Left lung (tissue), 10 donors: ENCODE data around the gene GPATCH8. TPM values are rescaled to one million over a fixed set of nuclear protein-coding genes. Genes with fewer than 3 reads are reported as not detected.

Experiments used
- ATAC-seq: fragments of 200-7000 bp; cut with Tn5 transposase; one replicate; pipeline ENCODE4 v1.9.1; 2020; ENCODE audit warnings: moderate library complexity
- DNase-seq, 4 donors: peaks; one replicate each; pipeline ENCODE4 v3.0.0-alpha.2; 2013 to 2020
- H3K27ac ChIP-seq, 2 donors: fragments of 200-600 bp; sonication (generic) in 1 of 2; one replicate each; pipeline versions ENCODE4 v1.5.0 to v1.8.0; 2020 to 2021
- H3K27me3 ChIP-seq, 2 donors: fragments of 200-600 bp; sonication (generic) in 1 of 2; one replicate each; pipeline versions ENCODE4 v1.5.0 to v1.8.0; 2020 to 2021
- H3K36me3 ChIP-seq, 2 donors: fragments of 200-600 bp; sonication (generic) in 1 of 2; one replicate each; pipeline versions ENCODE4 v1.5.0 to v1.8.0; 2020 to 2021
- H3K4me1 ChIP-seq, 2 donors: fragments of 200-600 bp; one replicate each; pipeline ENCODE4 v1.8.0; 2021
- H3K4me3 ChIP-seq, 2 donors: fragments of 200-600 bp; sonication (generic) in 1 of 2; one replicate each; pipeline versions ENCODE4 v1.5.0 to v1.8.0; 2020 to 2021; ENCODE audit warnings: mild to moderate bottlenecking in 1 of 2
- H3K9me3 ChIP-seq, 2 donors: fragments of 200-600 bp; sonication (generic) in 1 of 2; one replicate each; pipeline versions ENCODE4 v1.5.0 to v1.8.0; 2020 to 2021
- intact Hi-C, 2 donors: fragments of 100-400 bp; cut with DNase I; formaldehyde crosslinking; loops; one replicate each; pipeline versions ENCODE4 v1.11.2 to v1.14.2; 2022
- polyA plus RNA-seq, 6 donors: library from polyadenylated mRNA; unstranded; fragments of 120-200 nt; gene quantifications; one replicate each; pipeline ENCODE4 v1.2.1, GENCODE V29; 2013; ENCODE audit not compliant: insufficient read length in 6 of 6
- total RNA-seq, 2 donors: library from RNA; stranded (reverse); fragmentation: NEBNext Ultra II Directional; extraction: Animal tissue kit (Norgen Biotek cat#: 25700); gene quantifications; one replicate each; pipeline ENCODE4 v1.2.1, GENCODE V29; 2021
- TF ChIP-seq, protein P1 (sequence below), 2 donors: fragments of 200-600 bp; sonication (generic) in 1 of 2; IDR thresholded peaks; one replicate each; pipeline versions ENCODE4 v1.5.0 to v1.8.0; 2021; ENCODE audit warnings: antibody characterized with exemption in 2 of 2
- donor health status: DM: no; HTN: yes; CAD: no.
- donor health status: DM: no; HTN: no; CAD: no.

GPATCH8 gene
- total and polyA plus RNA-seq, 8 donors: 29.8 to 57.5 (median 52.9) TPM

DNA sequence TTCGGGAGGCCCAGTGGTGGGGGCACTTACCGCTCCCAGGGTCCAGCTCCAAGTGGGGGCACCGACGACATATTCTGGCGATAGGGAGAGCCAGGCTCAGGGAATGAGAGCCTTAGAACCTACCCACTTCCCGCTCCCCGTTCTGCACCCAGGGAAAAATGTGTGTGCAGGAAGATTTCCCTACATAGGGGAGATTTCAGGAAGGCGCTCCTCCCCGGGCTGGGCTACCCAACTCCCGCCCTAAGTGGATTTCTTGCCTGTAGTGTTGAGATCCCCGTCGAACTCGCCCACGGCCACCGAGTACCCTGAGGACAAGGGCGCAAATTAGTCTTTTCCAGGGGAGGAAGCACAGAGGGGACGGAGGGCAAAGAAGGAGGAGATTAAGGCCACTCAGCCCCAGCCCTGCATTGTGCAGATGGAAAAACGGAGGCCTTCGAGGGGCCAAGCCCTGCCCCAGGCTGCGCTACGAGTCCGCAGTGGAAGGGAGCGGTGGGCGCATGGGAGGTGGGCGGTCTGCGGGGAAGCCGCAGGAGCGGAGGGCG lies 118.9 kb downstream of the GPATCH8 start:
- no peak for DNase-seq
- no peak for ATAC-seq
- TF ChIP-seq, protein P1, sequence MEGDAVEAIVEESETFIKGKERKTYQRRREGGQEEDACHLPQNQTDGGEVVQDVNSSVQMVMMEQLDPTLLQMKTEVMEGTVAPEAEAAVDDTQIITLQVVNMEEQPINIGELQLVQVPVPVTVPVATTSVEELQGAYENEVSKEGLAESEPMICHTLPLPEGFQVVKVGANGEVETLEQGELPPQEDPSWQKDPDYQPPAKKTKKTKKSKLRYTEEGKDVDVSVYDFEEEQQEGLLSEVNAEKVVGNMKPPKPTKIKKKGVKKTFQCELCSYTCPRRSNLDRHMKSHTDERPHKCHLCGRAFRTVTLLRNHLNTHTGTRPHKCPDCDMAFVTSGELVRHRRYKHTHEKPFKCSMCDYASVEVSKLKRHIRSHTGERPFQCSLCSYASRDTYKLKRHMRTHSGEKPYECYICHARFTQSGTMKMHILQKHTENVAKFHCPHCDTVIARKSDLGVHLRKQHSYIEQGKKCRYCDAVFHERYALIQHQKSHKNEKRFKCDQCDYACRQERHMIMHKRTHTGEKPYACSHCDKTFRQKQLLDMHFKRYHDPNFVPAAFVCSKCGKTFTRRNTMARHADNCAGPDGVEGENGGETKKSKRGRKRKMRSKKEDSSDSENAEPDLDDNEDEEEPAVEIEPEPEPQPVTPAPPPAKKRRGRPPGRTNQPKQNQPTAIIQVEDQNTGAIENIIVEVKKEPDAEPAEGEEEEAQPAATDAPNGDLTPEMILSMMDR (IDR thresholded peaks at IDR 0.05): no peak
- no peak overlapping the region for H3K27ac ChIP-seq
- no peaks in the 10 kb centered on the region for H3K36me3 ChIP-seq
- H3K9me3 ChIP-seq: no peaks in the 10 kb centered on the region
- H3K4me1 ChIP-seq: peaks cover 12 to 17% of the 10 kb centered on the region in 2 donors
- peak overlapping the region in 1 of 2 donors; percentile 47 for H3K4me3 ChIP-seq
- intact Hi-C loops: no loop called here
- peaks cover 0 to 49% of the 10 kb centered on the region in 2 donors for H3K27me3 ChIP-seq

DNA sequence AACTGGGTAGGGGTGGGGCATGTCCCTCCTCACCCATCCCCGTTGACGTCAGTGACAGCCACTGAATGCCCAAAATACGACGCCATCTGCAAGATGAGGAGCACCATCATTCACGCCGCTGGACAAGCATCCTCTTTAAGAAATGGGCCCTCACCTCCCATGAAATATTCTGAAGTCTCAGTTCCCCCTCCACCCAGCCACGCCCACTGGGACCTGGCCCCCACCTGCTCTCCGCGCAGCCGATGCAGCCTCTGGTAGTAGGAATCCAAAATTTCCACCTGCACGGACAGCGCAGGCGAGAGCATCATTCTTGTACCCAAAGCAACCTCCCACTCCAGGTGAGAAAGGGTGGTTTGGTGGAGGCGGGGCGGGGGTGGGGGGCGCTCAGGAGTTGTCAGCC lies 119.3 kb downstream of the GPATCH8 start:
- Histone ChIP-seq H3K27me3 (peaks cover 0 to 49% of the 10 kb centered on the region in 2 donors), H3K27ac (no peak overlapping the region), H3K36me3 (no peaks in the 10 kb centered on the region), H3K4me3 (no peak overlapping the region), H3K4me1 (peaks cover 12 to 17% of the 10 kb centered on the region in 2 donors), H3K9me3 (no peaks in the 10 kb centered on the region)
- DNase-seq (no peak), ATAC-seq (no peak)
- TF ChIP-seq, protein P1 (IDR thresholded peaks at IDR 0.05): no peak
- intact Hi-C loops: no loop called here

DNA sequence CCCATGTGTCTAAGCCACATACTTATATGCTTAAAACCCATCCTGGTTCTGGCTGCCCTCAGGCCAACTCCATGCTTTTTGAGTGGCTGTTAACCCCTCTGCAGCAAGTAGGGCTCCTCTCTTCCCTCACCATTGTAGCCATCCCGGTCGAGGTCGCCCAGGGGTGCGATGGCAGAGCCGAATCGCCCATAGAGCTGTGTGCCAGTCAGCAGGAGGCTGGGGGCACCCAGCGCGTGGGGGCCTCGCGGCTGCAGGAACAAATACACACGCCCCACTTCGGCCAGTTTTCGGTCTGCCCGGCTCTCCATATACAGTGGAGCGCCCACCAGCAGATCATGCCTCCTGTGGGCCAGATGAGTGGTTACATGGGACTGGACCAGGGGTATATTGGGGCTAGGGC lies 119.8 kb downstream of the GPATCH8 start:
- TF ChIP-seq, protein P1 (IDR thresholded peaks at IDR 0.05): no peak
- Histone ChIP-seq H3K27ac (no peak overlapping the region), H3K36me3 (no peaks in the 10 kb centered on the region), H3K4me3 (no peak overlapping the region), H3K27me3 (peaks cover 0 to 49% of the 10 kb centered on the region in 2 donors), H3K4me1 (peaks cover 12 to 17% of the 10 kb centered on the region in 2 donors), H3K9me3 (no peaks in the 10 kb centered on the region)
- DNase-seq (no peak), ATAC-seq (no peak)
- intact Hi-C loops: no loop called here

DNA sequence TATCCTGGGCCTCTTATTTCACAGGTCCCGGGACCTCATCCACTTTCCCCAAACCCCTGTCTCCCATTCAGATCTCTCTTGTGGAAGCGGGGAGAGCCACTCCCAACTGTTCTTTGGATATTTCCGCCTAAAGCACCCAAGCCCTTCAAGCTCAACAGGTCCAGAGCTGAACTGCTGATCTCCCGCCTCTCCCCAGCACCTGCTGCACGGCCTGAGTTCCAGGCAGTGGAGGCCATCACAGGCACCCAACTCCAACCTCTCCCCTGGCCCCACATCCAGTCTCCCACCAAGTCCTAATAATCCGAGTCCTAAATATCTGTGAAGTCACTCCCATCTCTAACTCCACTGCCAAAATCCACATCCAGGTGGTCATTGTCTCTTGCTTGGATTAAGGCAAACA lies 120.3 kb downstream of the GPATCH8 start:
- ATAC-seq: no peak
- H3K4me3 ChIP-seq: no peak overlapping the region
- H3K36me3 ChIP-seq: no peaks in the 10 kb centered on the region
- intact Hi-C loops: no loop called here
- no peaks in the 10 kb centered on the region for H3K9me3 ChIP-seq
- TF ChIP-seq, protein P1 (IDR thresholded peaks at IDR 0.05): no peak
- H3K4me1 ChIP-seq: peaks cover 12 to 17% of the 10 kb centered on the region in 2 donors
- no peak for DNase-seq
- H3K27ac ChIP-seq: no peak overlapping the region
- H3K27me3 ChIP-seq: peaks cover 0 to 49% of the 10 kb centered on the region in 2 donors

DNA sequence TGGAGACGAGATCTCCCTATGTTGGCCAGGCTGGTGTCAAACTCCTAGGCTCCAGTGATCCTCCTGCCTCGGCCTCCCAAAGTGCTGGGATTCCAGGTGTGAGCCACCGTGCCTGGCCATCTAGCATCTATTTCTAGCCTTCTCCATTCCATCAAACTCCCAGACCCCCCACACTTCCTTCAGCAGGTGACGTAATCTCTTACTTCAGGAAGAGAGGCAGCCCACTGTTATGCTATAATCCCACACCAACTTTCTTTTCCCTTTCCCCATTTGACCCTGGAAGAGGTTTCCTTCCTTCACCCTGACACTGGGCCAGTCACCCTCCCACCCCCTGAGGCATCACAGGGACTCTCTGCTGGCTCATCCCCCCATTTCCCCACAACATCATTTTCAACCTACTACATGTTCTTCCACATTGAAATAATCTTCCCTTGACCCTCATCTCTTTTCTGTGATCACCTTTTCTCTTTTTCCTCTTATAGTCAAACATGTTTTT lies 121.3 kb downstream of the GPATCH8 start:
- TF ChIP-seq, protein P1 (IDR thresholded peaks at IDR 0.05): no peak
- intact Hi-C loops: no loop called here
- no peak overlapping the region for H3K27ac ChIP-seq
- ATAC-seq (no peak), DNase-seq (no peak)
- H3K4me3 ChIP-seq: no peak overlapping the region
- peaks cover 0 to 47% of the 10 kb centered on the region in 2 donors for H3K27me3 ChIP-seq
- peaks cover 12 to 17% of the 10 kb centered on the region in 2 donors for H3K4me1 ChIP-seq
- no peaks in the 10 kb centered on the region for H3K9me3 ChIP-seq
- H3K36me3 ChIP-seq: no peaks in the 10 kb centered on the region
